HG02970 (cell line): ENCODE data around the gene TLR10.

ENCODE experiments used
- ATAC-seq: cut with Tn5 transposase; IDR thresholded peaks from one replicate; pipeline ENCODE4 v1.9.1; 2021; ENCODE audit warnings: mild to moderate bottlenecking, moderate library complexity, moderate number of reproducible peaks; ENCODE audit not compliant: unreplicated experiment, low FRiP score

Gene TLR10

DNA sequence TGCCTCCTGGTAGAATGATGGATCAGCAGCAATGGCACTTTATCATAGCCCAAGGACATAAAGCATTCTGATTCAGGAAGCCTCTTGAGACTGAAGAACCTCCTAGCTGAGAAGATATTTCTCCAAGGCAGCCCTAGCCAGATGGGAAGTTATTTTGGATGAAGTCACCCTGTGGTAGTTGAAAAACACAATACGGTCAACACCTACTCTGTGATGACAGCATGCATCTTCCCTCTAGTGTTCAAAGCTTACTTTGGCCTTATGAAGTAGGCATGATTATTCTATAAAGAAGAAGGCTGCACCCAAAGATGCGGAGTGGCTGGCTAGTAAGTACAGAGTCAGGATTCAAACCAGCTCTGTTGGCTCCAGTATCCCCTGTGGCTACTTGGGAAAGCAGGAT lies 47.9 kb downstream of the TLR10 start:
- ATAC-seq, result no peak

DNA sequence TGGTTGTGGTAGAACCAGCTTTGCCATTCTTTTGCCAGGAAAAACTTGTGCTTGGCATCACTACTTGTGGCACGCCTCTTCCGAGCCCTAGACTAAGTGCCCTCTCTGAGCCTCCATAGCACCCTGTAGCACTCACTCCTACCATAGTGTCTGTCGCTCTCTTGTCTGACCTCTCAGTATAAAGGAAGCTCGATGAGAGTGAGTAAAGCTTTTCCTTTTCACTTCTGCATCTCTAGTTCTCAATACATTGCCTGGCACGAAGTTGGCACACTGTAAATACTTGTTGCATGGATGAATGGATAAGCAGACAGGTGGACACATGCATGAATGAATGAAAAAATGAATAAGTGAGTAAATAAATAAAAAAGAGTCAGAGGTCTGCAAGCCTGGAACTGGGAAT lies 48.3 kb downstream of the TLR10 start:
- no peak for ATAC-seq

DNA sequence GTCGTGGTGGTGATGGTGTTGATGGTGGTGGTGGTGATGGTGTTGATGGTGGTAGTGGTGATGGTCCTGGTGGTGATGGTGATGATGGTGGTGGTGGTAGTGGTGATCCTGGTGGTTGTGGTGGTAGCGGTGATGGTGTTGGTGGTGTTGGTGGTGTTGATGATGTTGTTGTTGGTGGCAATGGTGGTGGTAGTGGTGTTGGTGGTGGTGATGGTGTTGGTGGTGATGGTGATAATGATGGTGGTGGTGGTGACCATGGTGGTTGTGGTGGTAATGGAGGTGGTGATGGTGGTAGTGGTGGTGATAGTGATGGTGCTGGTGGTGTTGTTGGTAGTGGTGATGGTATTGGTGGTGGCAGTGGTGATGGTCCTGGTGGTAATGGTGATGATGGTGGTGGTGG lies 49.1 kb downstream of the TLR10 start:
- ATAC-seq, result no peak

DNA sequence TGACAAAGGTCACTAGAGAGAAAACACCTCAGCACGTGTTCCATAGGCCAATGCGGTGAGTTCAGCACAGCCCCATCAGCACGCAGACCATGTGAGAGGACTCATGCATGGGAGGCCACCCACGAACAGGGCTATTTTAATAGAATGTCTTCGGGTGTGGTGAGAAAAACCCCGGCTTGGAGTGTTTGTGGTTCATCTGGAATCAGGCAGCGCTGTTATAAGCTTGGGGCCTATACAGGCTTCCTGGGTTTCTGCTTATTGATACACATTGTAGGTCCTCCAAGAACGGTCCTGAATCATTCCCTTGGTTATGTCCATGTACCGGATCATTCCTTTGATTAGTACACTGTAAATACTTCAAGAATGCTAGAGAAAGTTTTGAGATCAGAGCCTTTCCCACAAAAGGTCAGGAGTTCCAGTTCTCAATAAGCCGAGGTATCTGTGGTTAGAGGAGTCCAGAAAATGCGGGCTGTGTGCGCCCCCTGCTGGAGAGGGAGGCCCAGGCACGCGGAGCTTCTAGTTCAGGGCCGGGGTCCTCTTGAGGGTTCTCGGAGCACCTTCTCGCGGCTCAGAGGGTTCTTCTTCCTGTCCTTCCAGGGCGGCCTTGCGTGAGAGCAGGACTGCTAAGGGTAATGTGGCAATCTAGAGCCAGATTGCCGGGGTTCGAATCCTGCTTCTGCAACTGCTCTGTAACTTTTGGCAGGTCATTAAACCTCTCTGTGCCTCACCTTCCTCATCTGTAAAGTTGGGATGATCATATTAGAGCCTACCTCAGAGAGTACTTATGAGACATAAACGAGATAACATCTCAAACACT lies 51.8 kb downstream of the TLR10 start:
- ATAC-seq, result peak; percentile 56

DNA sequence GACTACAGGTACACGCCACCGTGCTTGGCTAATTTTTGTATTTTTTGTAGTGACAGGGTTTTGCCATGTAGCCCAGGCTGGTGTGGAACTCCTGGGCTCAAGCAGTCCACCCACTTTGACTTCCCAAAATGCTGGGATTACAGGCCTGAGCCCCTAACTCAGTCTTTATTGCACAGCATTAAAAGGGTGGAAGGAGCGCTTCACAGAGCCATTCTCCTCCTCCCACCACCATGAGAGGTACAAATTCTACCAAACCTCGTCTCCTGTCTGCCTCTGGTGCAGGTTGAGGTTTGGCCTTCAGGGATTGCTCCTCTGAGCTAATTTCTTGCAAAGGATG lies 52.3 kb downstream of the TLR10 start:
- no peak for ATAC-seq

DNA sequence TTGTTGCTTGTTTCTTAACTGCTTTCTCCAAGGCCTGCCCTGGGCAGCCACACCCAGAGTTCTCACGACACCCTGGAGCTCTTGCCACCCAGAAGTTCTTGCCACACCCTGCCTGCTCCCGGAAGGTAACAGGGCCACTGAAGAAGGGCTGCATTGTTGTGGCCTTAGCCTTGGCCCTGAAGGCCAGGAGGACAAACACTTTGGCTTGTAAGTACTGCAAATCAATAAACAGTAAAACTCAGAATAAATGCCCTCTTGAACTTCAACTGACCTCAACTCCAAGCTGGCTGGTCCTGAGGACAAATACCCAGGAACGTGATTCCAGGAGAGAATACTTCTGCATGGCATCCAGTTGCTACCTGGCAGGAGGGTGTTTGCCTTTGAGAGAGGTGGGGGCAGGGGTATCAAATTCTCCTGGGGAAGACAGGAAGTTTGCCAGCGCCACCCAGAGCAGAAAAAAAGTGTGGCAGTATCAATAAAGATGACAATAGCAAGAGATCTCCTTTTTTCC lies 54.1 kb downstream of the TLR10 start:
- ATAC-seq, result no peak

DNA sequence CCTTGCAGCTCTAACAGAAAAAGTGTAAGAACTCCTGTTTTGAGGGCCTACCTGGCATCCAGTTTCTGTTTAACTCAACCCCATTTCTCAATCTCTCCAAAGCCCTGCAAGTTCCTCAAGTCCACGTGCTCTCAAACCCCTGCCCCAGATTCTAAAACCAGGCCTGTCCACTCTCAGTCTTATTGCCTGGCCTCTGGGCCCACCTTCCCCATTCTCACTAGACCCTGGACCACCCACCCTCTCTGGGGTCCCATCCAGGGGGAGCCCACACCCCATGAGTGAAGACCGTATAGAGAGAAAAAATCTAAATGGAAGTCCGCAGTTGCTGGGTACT lies 58.3 kb downstream of the TLR10 start:
- ATAC-seq, result no peak

DNA sequence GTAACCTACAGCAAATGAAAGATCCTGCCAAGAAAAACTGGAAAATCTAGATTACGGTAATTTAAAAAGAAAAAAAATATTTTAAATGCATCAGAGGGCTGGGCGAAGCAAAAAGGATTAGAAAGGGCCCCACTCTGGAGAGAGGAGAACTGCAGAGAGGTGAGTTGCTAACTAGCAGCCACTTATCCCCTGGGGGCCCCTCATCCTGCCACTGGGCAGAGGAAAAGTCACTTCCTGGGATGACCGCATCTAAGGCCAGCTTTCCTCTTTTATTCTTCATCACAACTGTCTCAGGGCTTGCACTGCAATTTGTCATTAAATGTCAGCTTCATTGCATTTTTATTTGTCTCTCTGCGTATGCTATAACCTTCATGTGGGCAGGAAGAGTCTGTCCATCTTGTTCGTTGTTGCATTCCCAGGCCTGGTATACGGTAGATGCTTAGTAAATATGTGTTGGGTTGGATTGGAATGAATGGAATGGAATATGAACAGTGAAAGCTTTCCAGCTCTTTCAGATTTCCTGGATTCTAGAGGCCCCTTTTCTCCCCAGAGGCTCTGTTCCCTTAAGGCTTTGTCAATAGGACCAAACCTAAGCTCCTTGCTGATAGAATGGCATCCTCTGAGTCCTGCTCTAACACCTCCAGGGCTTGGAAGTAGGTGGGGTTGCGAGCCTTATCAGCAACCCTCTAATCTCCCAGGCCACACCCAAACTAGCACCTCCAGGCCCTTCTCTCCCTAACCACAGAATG lies 58.9 kb downstream of the TLR10 start:
- no peak for ATAC-seq

DNA sequence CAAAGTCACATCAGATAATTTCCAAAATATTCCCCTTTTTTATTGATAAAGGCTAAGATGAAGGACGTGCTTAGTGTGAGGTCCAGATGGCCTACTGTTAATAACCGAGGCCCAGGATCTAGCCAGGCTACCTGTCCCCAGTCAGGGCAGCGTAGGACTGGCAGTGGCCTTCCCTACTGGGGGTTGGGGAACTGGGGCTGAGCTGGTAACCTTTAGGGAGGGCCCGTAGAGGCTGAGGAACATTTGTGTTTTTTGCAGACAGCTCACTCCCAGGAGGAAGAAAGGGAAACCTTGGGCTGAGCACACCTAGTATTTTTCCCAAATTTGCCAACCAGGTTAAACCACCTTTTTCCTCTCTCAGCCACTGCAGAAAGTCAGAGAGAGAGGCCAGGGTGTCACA lies 59.7 kb downstream of the TLR10 start:
- no peak for ATAC-seq
